H7 (cell line): ENCODE data around the gene STAT4. TPM values are rescaled to one million over a fixed set of nuclear protein-coding genes. Genes with fewer than 3 reads are reported as not detected.

Experiments
- DNase-seq: peaks from one replicate; pipeline ENCODE4 v3.0.0; 2012
- H3K27me3 ChIP-seq: 2 replicates; pipeline ENCODE4 v1.6.0; 2011; ENCODE audit warnings: mild to moderate bottlenecking, low read length; ENCODE audit not compliant: control insufficient read depth, insufficient read depth
- H3K36me3 ChIP-seq: replicated peaks from 2 replicates; pipeline ENCODE4 v1.5.1; 2011; ENCODE audit warnings: low read length; ENCODE audit not compliant: control insufficient read depth, insufficient read depth
- H3K4me3 ChIP-seq: 2 replicates; pipeline ENCODE4 v1.5.1; 2011; ENCODE audit warnings: low read depth, mild to moderate bottlenecking, control low read depth, low read length, moderate library complexity; ENCODE audit not compliant: insufficient read depth
- total RNA-seq: library from RNA; depleted of rRNA; stranded (reverse); fragments of >200 nt; shearing (Covaris generic); gene quantifications from 2 replicates; pipeline ENCODE4 v1.2.3, GENCODE V29; 2014

The STAT4 gene
- total RNA-seq, 1 experiment from 2014 or later = 1.5 TPM

DNA sequence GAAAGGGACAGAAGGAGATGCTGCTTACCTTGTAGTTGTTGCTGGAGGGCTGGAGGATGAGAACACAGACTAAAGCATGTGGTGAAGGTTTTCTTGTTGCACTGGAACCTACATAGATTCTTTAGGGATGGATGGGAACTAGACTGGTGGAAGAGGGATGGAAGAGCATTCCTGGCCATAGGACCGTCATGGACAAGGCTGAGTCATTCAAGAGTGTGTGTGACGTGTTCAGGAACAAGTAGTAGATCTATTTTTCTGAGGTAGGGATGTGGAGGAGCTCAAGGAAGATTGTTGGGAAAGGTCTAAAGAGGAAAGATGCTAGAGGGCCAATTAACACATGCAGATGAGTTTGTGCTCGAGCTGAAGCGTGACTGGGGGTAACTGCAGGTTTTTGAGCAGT is 6.6 kb downstream of the STAT4 start:
- H3K27me3 ChIP-seq = no peaks in the 10 kb centered on the region; the same call in 1 of the 2 replicates
- H3K4me3 ChIP-seq = no peak overlapping the region
- DNase-seq = no peak
- no peaks in the 10 kb centered on the region for H3K36me3 ChIP-seq

- Histone ChIP-seq H3K4me3 (no peak overlapping the region), H3K36me3 (no peaks in the 10 kb centered on the region), H3K27me3 (no peaks in the 10 kb centered on the region; the same call in 1 of the 2 replicates)
- no peak for DNase-seq
These were observed 7.0 kb downstream of the STAT4 start for GRCh38 chr2:191143791-191144190.

DNA sequence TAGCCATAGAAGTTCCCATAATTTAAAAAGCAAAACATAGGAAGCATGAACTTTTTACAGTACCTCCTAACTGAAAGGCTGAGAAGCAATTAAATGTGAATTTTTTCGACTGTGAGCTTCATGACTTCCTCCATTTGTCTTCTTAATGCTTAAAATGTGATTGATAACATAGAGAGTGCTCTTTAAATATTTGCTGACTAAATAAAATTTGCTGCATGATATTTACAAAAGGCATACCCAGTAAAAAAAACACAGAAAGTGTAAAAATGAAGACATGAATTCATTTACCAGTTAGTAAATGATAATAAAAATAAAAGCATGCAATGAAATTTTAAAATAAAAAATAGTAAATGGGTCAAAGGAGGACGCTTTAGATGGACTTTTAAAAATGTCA is 21.9 kb downstream of the STAT4 start:
- Histone ChIP-seq H3K36me3 (no peaks in the 10 kb centered on the region), H3K4me3 (no peak overlapping the region), H3K27me3 (no peaks in the 10 kb centered on the region)
- no peak for DNase-seq

DNA sequence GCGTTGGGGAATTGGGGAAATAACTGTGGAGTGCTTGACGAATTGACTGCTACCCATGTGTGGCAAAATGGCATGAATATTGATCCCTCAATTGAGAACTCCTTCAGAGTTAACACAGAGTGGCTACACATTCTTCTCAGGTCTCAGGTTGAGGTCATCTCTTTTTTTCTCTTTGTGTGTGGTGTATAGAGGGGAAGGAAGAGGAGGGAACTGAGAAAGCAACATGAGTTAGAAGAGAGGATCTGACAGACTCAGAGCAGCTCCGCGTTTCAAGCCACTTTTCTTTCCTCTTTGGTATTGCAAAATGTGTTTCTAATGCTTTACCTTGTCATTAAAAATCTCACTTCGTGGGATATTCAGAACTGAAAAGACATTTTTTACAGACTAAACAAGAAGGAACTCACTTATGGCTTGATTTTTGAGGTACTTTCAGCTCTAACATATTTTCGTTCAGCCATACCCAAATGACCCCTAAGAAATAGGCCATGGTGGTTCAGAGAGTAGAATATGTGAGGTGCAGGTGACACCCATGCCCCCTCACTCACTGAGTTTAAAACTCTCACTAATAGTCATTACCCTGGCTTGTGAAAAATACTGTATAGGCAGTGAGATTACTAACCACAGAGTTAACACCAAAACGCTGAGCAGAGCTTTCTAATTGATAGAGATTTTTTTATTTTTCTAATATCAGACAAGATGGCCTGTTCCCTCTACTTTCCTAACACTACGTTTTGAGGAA is 22.5 kb downstream of the STAT4 start:
- H3K4me3 ChIP-seq = no peak overlapping the region
- no peaks in the 10 kb centered on the region for H3K36me3 ChIP-seq
- DNase-seq = no peak
- no peaks in the 10 kb centered on the region for H3K27me3 ChIP-seq

- DNase-seq = no peak
- Histone ChIP-seq H3K27me3 (no peaks in the 10 kb centered on the region), H3K4me3 (no peak overlapping the region), H3K36me3 (no peaks in the 10 kb centered on the region)
These were observed 23.6 kb downstream of the STAT4 start for GRCh38 chr2:191127235-191127634.

DNA sequence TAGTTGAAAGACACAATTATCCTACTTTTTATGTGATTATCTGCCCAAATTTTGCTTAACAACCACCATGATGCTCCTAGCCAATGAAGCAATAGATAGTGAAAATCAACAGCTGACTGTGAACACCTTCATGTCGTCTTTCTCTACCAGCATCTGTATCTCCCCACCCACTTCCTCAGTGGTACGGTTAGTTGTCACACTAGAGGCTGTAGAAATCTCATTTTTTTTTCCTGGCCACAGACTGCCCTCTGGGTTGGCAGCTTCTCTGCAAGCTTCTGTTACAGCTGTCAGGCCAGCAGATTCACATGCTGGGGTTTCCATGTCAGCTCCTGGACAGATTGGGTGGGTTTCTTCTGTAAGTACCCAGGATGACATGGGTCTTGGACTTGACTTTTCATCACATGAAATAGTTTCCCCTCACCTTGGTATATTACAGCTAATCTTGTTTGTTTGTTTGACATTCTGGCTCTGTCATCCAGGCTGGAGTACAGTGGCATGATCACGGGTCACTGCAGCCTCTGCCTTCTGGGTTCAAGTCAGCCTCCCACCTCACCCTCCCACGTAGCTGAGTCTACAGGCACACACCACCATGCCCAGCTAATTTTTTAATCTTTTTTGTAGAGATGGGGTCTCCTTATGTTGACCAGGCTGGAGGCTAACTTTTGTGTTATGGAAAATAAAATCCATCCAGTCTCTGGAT is 24.3 kb downstream of the STAT4 start:
- Histone ChIP-seq H3K4me3 (no peak overlapping the region), H3K36me3 (no peaks in the 10 kb centered on the region)
- DNase-seq = no peak

GRCh38 chr2:191125646-191126045 is 25.1 kb downstream of the STAT4 start:
- no peak overlapping the region for H3K4me3 ChIP-seq
- H3K27me3 ChIP-seq = no peaks in the 10 kb centered on the region
- no peaks in the 10 kb centered on the region for H3K36me3 ChIP-seq
- no peak for DNase-seq

More for the DNA sequence above, 24.3 kb downstream of the STAT4 start:
- H3K27me3 ChIP-seq = no peaks in the 10 kb centered on the region

DNA sequence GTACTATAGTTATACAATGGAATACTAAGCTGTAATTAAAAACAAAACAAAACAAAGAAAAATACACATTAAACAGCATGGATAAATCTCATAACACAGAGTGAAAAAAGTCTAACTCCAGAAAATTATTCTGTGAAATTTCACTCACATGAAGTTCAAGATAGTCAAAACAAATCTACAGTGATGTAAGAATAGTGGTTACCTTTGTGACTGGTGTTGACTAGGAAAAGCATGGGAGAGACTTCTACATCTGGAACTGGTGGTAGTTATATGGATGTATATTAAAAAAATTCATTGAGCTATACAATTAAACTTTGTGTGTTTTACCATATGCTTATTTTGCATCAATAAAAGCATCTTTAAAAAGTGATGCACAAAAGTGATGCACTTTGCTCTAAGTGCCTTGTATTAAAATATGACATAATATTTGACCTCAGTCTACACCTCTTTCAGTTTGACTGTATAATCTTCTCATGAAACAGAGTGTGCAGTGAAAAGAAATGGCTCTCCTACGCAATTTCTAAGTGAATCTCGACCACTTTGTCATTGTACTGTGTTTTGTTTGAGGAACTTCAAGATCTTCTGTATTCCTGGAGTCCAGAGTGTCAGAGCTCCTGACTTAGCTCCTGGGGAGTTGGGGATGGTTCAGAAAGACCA is 28.0 kb downstream of the STAT4 start:
- no peaks in the 10 kb centered on the region for H3K36me3 ChIP-seq
- H3K4me3 ChIP-seq = no peak overlapping the region
- H3K27me3 ChIP-seq = no peaks in the 10 kb centered on the region
- no peak for DNase-seq

DNA sequence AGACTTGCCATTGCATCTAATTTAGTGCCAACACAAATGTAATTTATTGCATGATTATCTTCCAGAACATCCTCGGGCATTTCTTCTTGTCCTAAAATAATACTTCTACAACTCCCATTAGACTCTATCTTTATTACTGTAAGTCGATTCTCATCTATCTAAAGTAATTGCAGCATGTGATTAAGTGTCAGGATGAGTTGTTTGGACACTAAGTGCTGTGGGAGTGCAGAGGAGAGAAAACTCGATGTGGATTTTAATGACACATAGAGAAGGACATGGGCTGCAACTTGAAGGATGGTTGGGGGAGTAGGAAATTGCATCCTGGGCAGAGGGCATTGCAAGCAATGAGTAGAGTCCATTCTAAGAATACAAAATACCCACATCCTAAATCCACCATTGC is 33.5 kb downstream of the STAT4 start:
- no peak for DNase-seq
- H3K27me3 ChIP-seq = no peaks in the 10 kb centered on the region

DNA sequence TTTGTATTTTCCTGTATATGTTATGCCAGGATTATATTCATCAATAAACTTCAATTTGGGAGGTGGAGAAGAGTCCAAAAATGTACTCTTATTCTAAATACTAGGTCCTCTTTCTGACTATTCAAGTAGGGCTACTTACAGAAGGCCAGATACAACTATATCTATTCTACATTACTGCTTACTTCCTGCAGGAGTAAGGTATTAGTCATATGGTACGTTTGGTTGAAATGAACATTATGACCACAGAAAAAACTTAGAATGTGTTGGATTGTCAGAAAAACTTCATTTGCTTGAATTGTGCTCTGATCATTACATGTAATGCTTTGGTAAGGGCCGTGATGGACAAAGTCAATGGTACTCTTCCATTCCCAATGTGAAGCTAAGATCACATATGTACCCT is 35.0 kb downstream of the STAT4 start:
- no peak overlapping the region for H3K4me3 ChIP-seq
- H3K36me3 ChIP-seq = no peaks in the 10 kb centered on the region
- DNase-seq = no peak
- no peaks in the 10 kb centered on the region for H3K27me3 ChIP-seq

More for the DNA sequence above, 33.5 kb downstream of the STAT4 start:
- no peaks in the 10 kb centered on the region for H3K36me3 ChIP-seq
- no peak overlapping the region for H3K4me3 ChIP-seq

DNA sequence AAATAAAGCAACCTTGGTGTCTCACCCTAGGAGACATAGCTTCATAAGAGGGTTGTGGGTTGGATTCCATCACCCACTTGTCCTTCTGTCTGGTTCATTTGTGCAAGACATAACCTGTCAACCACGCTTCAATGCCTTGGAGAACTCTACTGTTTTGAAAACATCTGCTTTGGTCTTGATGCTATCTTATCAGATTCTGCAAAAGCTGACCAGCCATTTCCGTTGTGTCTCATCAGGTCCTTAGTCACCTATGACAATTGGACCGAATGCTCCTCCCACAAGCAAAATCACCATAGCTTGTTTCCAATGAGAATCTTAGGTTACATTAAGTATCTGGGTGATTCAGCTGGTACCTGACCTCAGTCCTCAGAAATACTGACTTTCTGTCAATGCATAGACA is 35.4 kb downstream of the STAT4 start:
- Histone ChIP-seq H3K36me3 (no peaks in the 10 kb centered on the region), H3K27me3 (no peaks in the 10 kb centered on the region), H3K4me3 (no peak overlapping the region)
- no peak for DNase-seq

DNA sequence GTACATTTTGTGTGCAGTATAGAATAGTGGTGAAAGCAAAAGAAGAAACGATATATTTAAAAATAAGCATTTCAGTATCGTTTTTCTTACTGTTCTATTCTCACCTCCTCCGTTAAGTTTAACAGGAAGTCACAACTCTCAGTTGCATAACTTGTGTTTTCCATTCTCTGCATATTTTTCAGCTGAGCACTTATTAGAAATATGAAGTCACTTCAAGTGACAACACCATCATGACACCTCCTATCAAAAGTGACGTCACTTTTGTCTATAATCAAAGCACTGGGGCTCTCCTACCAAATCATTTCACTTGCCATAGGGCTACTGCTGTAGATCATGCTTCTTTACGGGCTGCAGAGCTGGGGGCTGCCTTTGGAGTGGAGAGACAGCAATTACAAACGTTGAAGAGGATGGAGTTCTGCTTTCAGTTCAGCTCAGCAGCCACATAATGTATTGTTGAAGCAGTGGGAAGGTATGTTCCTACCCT is 36.3 kb downstream of the STAT4 start:
- no peak overlapping the region for H3K4me3 ChIP-seq
- no peak for DNase-seq
- no peaks in the 10 kb centered on the region for H3K27me3 ChIP-seq
- no peaks in the 10 kb centered on the region for H3K36me3 ChIP-seq

- DNase-seq = no peak
- no peaks in the 10 kb centered on the region for H3K36me3 ChIP-seq
- H3K27me3 ChIP-seq = no peaks in the 10 kb centered on the region
- H3K4me3 ChIP-seq = no peak overlapping the region
These were observed 37.0 kb downstream of the STAT4 start for GRCh38 chr2:191113761-191114160.

GRCh38 chr2:191112448-191112901 is 38.3 kb downstream of the STAT4 start:
- Histone ChIP-seq H3K27me3 (no peaks in the 10 kb centered on the region), H3K4me3 (no peak overlapping the region), H3K36me3 (no peaks in the 10 kb centered on the region)
- DNase-seq = no peak

GRCh38 chr2:191109888-191110287 is 40.9 kb downstream of the STAT4 start:
- Histone ChIP-seq H3K27me3 (no peaks in the 10 kb centered on the region), H3K36me3 (no peaks in the 10 kb centered on the region), H3K4me3 (no peak overlapping the region)
- no peak for DNase-seq
